CD4-positive, alpha-beta T cell treated with Interleukin-12 subunit alpha and Interleukin-12 subunit beta, for 1 hour (primary cell): Measurements from ENCODE around the gene KBTBD7.
"Not testable (repeated sequence)": the region's sequence is repeated elsewhere in the genome, so short reads cannot be mapped to it uniquely, and the experiment has no call there.

ENCODE experiments used
- DNase-seq: peaks from one replicate; pipeline ENCODE4 v3.0.0-alpha.2; 2020

The KBTBD7 gene

DNA sequence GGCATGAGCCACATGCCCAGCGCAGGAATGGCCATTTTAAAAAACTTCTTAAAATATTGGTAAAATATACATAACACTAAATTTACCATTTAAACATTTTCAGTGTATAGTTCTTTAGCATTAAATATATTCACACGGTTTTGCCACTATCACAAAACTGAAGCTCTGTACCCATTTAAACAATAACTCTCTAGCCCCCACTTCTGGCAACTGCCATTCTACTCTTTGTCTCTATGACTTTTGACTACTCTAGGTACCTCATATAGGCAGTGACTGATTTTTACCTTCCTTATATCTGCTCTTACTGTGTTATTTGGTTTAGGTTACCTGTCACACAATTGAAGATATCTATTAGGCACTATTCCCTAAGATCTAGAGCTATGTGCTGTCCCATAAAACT lies 2.3 kb upstream of the KBTBD7 start:
- no peak for DNase-seq

DNA sequence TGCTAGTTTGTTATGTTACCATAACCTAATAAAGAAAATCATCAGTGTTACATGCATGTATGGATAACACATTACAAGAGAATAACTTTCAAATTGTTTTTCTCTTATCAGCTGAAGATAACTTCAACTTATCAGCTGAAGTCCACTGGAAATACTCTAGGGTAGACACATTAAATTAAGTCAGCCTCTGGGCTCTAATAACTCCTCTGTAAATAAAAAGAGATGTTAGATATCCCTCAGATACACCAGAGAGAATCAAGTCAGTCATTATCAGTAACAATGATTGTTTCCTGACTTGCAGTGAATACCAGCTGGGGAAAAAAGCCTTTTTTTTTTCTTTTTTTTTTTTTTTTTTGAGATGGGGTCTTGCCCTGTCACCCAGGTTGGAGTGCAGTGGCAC lies 1.6 kb upstream of the KBTBD7 start:
- DNase-seq = no peak

DNA sequence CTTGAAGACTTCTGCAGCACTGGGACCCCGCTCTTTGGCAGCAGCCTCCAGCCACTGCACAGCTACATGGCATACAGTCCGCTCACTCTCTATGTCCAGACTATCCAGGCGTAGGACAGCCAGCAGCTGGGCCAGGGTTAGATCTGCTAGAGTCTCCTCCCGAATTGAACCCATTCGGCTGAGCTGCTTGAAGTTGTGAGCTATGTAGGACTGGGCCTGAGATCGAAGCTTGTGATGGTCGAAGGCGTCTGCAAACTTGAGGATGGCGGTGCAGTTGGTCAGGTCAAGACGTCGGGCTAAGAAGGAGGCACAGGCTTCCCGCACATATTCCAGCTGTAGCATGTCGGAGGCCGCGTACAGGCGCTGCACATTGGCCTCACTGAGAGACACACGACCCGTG lies 900 bp downstream of the KBTBD7 start:
- no peak for DNase-seq

DNA sequence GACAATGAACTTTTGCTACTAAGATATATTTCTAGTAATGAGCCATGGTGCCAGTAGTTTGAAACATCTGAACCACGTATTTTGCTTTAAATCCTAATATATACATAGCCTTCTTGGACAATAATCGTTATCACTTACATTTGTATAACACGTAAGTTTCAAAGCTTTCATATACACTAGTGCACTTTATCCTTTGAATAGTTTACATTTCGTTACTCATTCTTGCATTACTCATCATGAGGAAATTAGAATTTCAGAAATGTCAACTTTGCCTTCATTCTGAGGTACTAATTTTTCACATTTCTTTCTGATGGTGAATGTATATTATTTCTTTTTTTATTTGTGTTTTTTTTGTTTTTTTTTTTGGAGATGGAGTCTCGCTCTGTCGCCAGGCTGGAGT lies 5.8 kb downstream of the KBTBD7 start:
- DNase-seq = no peak

DNA sequence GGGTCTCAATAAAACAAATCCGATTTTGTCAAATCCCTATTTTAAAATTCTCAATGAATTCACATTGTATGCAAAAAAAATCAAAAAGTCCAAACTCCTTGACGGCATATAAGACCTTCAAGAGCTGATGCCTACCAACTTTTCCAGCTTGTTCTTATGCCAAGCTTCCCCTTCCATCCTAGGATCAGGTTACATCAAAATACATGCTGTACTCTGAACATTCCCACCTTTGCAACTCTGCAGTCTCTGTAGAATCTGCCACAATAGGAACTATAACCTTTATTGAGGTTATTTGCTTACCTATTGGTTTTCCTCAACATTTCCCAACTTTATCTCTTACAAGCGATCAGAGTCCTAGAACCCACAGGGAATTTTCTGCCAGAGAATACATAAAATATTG lies 7.9 kb downstream of the KBTBD7 start:
- no peak for DNase-seq

DNA sequence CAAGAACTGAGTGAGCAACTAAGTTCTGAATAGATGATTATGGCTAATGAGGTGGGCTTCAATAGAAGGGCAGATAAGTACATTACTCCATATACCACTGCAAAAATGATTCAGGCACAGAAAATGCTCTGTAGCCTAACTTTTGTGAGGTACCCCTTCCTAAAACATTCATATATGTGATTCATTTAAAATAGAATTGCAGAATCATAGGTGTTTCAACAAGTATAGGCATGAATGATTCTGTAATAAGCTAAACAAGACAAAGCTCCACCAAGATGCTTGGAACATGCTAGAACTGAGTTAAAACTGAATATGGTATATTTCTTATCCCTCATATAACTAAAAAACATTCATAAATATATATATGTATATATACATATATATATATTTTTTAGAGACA lies 12.1 kb downstream of the KBTBD7 start:
- DNase-seq = no peak

DNA sequence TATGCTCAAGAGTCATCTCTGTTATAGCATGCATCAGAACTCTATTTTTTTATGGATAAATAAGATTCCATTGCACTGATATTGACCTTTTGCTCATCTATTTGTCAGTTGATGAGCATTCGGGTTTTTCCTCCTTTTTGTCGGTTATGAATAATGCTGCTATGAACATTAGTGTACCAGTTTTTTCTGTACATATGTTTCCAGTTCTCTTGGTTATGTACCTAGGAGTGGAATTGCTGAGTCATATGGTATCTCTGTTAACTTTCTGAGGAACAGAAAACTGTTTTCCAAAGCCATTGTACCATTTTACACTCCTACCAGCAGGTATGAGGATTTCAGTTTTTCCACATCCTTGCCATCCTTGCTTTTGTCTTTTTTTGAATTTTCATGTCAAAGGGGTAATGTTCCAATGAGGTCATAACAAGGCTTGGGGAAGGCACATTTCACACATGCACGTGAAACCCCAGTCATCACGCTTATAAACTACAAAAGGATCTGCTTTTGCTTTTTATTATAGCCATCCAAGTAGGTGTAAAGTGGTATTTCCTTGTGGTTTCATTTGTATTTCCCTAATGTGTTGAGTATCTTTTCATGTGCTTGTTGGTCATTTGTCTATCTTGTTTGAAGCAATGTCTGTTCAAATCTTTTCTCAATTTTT lies 14.6 kb downstream of the KBTBD7 start:
- DNase-seq = no peak

DNA sequence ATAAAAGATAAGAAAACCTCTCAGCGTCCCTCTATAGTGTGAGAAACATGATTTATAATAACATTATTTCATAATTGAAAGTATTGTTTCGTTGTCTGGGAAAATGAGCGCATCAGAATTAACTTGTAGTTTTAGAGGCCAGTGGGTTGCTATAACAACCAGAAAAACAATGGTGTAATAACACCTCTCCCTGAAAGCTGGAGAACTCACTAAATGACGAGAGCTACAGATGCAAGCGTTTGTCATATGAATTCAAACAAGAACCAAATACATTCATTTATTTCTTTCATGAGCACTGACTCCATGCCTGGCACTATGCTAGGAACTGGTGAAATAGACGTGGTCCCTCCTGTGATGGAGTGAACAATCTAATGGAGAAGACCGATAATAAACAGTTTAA lies 16.3 kb downstream of the KBTBD7 start:
- DNase-seq = no peak

DNA sequence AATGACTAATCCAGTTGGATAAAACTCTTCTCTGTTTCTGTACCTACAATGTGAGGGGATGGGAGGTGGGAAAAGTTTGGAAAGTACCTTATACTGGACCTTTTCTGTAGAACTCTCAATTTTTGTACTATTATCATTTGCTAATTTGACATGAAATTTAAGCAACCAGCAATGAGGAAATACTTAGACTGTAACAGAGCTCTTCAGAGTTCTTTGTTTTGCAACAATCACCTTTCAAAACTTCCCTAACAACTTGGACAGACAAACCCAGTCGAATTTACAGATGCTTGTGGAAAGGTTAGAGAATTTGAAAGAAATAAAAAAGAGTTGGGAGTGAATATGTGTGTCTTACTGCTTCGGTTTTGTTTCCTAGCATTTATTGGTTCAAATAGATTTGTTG lies 16.8 kb downstream of the KBTBD7 start:
- no peak for DNase-seq

DNA sequence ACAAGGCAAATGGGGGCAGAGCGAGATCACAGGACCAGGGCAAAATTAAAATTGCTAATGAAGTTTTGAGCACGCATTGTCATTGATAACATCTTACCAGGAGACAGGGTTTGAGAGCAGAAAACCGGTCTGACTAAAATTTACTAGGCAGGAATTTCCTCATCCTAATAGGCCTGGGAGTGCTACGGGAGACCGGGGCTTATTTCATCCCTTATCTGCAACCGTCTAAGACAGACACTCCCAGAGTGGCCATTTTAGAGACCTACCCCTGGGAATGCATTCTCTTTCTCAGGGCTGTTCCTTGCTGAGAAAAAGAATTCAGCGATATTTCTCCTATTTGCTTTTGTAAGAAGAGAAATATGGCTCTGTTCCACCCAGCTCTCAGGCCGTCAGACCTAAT lies 18.8 kb downstream of the KBTBD7 start:
- DNase-seq = not testable (repeated sequence)

DNA sequence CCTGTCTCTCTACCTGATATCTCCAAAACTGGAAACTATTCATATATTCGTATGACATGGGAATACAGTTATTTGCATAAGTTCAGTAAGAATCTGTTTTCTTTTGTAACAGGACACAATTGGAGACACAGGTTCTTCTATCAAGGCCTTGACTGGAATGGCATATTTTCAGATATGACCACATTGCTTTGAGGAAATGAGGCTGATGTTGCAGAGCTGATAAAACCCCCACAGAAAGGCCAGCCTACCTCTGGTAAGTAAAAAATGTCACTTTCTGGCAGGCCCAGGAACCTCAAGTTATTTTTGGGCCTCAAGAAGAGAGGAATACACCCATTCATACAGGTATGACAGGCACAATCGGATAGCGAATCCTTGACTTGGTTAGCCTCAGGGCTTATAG lies 32.2 kb downstream of the KBTBD7 start:
- no peak for DNase-seq

DNA sequence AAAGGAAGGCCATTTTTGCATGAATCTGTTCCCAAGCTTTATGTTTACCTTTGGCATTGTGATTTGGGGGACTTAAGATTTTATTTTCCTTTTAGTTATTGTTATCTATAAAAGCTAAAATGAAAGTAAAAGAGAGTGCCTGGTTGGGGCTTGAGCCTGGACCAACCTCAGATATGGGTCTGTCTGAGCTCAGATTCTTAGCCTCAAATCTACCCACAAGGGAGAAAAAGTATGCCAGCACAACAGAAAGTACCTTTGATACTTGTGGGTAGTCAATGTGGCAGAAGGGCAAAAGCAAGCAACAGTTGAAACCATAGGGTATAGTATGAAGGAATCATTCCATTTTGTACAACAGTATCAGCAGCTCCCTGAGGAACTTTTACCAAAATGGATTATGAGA lies 35.2 kb downstream of the KBTBD7 start:
- no peak for DNase-seq

DNA sequence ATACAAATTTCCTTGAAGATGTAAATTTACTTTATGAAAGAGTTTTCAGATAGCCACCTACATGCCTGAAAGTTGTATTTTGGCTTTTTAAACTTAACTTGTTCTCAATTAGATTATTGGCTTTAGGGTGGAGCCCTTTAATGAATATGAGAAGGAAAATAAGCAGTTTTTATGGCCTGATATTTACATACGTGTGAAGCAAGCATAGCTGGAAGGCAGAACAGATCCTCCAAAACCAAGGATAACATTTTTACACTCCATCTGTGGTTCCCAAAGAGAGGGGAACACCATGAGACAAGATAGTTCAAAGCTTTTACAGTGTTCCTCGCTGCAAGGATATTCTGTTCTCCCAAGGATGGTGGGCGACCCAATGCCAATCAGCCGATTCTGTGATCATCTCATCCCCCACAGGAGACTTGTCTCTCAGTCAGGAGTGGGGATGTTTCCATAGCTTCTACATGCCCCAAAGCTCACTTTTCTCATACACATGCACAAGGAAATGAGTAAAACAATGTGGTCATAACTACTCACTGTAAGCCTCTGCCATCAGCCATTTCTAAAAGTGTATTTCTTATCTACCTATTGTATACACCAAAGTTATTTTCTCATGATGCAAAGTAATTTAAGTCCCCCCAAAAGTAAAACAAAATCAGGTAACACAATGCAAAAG lies 37.2 kb downstream of the KBTBD7 start:
- DNase-seq = no peak

DNA sequence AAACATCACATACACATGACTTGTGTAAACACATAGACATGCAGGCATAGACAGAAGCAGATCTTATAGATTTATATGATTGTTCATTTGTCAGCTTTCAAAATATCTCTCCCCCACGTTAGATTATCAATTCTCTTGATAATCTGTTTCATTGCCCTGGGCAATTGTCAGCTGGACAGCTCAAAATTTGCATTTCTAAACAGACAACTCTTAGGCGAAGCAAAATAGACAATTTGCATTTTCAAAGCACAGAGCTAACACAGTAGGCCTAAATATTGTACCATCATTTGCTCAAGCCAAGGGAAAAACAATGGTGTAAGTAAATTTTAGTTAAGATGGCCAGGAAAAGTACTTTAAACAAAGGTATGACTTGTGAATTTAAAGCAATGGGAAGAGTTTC lies 37.7 kb downstream of the KBTBD7 start:
- no peak for DNase-seq

DNA sequence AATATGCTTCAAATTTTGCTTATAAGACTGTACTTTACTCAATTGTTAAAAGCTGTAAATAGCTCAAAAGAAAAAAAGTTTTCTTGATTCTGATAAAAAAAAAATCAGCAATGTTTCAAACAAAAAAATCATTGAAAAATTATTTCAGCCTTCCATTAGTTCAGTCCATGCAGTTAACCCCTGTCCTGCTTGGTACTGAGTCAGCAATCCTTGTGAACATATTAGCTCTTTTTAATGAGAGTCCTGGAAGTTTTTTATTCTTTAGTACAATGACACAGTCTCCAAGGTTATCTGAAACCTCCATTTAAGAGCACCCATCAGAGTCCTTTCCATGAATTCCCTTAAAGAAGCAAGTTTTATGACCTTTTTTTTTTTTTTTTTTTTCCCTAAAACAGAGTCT lies 40.3 kb downstream of the KBTBD7 start:
- no peak for DNase-seq

DNA sequence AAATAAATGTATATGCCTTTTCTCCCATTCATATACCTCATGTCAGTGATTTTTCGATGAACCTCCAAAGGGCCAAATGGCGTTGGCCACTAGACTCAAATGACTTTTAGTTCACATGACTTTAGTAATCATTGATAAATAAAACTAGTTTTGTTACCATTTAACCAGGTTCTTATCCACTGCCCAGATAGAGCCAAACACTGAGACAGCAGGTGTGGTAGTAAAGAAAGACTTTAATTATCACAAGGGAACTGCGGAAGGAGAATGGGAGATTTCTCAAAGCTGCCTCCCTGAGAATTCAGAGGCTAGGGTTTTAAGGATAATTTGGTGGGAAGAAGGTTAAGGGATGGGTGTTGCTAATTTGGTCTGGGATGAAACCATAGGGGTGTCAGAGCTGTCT lies 42.4 kb downstream of the KBTBD7 start:
- DNase-seq = no peak

DNA sequence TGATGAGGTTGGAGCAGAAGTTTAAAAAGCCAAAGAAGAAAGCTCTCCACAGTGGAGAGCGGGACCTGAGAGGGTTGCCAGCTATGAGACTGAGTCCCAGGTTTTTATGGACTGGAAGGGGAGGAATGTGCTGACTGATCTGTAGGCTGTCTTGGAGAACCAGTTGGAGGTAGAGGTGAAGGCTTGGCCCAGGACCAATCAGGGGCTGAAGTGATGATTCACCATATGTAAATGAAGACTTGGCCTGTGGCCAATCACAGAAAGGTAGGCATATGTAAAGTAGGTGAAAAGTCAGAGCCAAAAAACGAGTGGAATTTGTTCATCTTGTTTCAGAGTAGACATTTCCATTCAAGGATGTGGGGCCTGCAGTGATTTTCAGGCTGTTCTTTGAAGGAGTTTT lies 44.3 kb downstream of the KBTBD7 start:
- no peak for DNase-seq

DNA sequence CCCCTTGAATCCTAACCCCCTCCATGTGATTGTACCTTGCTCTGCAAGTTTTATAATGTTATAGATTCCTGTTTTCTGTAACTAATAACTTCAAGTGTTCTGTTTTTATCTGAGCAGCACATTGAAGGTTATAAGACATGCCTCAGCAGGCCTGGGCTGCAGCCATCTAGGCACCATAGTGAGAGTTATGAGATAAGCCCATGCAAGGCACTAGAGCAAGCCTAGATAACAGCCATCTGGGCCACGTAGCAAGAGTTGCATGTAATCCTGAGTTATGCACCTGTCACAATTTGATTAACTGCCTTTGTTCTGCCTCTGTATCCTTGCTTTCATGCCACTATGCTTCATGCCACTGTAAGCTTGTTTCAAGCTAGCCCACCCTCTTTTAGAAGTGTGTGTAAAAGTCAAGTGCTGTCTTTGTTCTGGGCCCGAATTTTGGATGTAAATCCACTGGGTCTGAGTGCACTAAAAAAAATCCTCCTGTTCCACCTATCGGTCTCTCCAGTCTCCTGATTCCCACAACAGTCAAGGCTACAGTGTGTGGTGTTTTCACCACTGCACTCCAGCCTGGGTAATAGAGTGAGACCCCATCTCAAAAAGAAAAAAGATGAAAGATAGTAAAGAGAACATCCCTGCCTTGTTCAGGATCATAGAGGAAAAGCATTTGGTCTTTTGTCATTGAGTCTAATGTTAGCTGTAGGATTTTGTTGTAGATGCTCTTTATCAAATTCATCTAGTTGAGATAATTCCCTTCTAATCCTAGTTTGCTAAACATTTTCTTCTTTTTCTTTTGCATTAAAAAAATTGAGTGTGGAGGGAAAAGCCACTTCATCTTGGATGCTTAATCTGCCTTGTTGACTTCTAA lies 45.7 kb downstream of the KBTBD7 start:
- no peak for DNase-seq

DNA sequence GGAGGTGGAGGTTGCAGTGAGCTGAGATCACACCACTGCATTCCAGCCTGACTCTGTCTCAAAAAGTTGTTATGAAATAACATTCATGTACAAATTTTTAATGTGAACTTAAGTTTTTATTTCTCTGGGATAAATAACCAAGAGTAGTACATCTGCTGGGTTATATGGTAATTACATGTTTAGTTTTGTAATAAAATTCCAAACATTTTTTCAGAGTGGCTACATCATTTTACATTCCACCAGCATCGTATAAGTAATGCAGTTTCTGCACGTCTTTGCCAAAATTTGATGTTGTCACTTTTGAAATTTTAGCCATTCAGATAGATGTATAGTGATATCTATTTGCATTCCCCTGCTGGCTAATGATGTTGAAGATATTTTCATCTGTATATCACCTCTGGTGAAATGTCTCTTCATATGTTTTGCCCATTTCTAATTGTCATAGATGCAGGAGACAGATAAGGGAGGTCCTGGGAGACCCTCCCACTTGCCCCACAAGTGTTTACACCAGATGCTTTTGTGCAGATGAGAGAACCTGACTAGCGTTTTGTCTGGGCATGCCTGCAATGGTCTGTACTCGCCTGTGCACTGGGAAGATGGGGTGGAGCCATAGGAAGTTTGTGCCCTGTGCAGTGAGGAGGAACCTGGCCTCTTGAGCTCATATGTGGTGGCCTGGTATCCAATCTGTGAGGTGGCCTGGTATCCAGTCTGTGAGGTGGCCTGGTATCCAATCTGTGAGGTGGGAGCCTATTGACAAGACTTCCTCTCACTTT lies 49.0 kb downstream of the KBTBD7 start:
- no peak for DNase-seq

DNA sequence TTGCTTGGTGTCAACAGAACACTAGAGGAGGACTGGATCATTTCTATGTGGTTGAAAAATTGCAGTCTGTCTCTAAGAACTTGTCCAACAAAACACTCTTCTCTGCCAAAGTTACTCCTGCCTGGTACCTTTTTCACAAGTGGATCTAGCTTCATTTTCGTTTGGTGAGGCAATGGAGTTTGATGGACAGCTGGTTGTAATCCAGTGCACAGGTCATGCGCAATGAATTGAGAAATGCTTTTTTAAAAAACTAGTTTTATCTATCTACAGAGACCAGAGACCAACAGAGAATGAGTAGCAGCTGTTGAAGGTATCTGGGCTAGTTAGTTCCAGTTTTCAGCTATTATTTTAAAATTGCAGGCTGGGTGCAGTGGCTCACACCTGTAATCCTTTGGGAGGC lies 49.8 kb downstream of the KBTBD7 start:
- no peak for DNase-seq
